ENCODE measurements around the gene PACRG.

- TF ChIP-seq EP300 (IDR thresholded peaks at IDR 0.05), result no peak
- TF ChIP-seq, protein P1, sequence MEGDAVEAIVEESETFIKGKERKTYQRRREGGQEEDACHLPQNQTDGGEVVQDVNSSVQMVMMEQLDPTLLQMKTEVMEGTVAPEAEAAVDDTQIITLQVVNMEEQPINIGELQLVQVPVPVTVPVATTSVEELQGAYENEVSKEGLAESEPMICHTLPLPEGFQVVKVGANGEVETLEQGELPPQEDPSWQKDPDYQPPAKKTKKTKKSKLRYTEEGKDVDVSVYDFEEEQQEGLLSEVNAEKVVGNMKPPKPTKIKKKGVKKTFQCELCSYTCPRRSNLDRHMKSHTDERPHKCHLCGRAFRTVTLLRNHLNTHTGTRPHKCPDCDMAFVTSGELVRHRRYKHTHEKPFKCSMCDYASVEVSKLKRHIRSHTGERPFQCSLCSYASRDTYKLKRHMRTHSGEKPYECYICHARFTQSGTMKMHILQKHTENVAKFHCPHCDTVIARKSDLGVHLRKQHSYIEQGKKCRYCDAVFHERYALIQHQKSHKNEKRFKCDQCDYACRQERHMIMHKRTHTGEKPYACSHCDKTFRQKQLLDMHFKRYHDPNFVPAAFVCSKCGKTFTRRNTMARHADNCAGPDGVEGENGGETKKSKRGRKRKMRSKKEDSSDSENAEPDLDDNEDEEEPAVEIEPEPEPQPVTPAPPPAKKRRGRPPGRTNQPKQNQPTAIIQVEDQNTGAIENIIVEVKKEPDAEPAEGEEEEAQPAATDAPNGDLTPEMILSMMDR (IDR thresholded peaks at IDR 0.05), result no peak
- no peak for TF ChIP-seq POLR2A (IDR thresholded peaks at IDR 0.05)
Measured at GRCh38 chr6:163296835-163297519, 569.2 kb downstream of the PACRG start.
